Urinary bladder (tissue), 4 donors: ENCODE data around the gene TK1. TPM values are rescaled to one million over a fixed set of nuclear protein-coding genes. Genes with fewer than 3 reads are reported as not detected.
"Not testable (repeated sequence)": the region's sequence is repeated elsewhere in the genome, so short reads cannot be mapped to it uniquely, and the experiment has no call there.

Source experiments
- DNase-seq: peaks from one replicate; pipeline ENCODE4 v3.0.0-alpha.2; 2015; ENCODE audit errors: extremely low spot score
- H3K27ac ChIP-seq: one replicate; pipeline ENCODE4 v1.5.1; 2013; ENCODE audit warnings: low read depth, mild to moderate bottlenecking, moderate library complexity
- H3K36me3 ChIP-seq: one replicate; pipeline ENCODE4 v1.6.1; 2013; ENCODE audit warnings: mild to moderate bottlenecking, moderate library complexity; ENCODE audit not compliant: insufficient read depth
- H3K4me1 ChIP-seq: one replicate; pipeline ENCODE4 v1.6.1; 2013; ENCODE audit warnings: mild to moderate bottlenecking, moderate library complexity; ENCODE audit not compliant: insufficient read depth
- H3K4me3 ChIP-seq: one replicate; pipeline ENCODE4 v1.5.1; 2013; ENCODE audit warnings: low read depth, low read length
- WGBS: extraction: QIAGEN DNeasy Blood & Tissue Kit; methylation state at CpG from one replicate; pipeline ENCODE4 v1.1.7; 2013; 5-methylcytosine and 5-hydroxymethylcytosine counted together
- polyA plus RNA-seq: library from polyadenylated mRNA; stranded (reverse); fragments of 200-250 nt; gene quantifications from one replicate; pipeline ENCODE4 v1.2.3, GENCODE V29; 2013
- total RNA-seq: library from RNA; depleted of rRNA; stranded (reverse); fragments of >200 nt; gene quantifications from one replicate; pipeline ENCODE4 v1.2.3, GENCODE V29; 2014
- donor health status: healthy with polysubstance abuse.
- donor health status: healthy.

Gene TK1, protein sequence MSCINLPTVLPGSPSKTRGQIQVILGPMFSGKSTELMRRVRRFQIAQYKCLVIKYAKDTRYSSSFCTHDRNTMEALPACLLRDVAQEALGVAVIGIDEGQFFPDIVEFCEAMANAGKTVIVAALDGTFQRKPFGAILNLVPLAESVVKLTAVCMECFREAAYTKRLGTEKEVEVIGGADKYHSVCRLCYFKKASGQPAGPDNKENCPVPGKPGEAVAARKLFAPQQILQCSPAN
- 16.2 TPM for total RNA-seq
- 3.2 TPM for polyA plus RNA-seq

DNA sequence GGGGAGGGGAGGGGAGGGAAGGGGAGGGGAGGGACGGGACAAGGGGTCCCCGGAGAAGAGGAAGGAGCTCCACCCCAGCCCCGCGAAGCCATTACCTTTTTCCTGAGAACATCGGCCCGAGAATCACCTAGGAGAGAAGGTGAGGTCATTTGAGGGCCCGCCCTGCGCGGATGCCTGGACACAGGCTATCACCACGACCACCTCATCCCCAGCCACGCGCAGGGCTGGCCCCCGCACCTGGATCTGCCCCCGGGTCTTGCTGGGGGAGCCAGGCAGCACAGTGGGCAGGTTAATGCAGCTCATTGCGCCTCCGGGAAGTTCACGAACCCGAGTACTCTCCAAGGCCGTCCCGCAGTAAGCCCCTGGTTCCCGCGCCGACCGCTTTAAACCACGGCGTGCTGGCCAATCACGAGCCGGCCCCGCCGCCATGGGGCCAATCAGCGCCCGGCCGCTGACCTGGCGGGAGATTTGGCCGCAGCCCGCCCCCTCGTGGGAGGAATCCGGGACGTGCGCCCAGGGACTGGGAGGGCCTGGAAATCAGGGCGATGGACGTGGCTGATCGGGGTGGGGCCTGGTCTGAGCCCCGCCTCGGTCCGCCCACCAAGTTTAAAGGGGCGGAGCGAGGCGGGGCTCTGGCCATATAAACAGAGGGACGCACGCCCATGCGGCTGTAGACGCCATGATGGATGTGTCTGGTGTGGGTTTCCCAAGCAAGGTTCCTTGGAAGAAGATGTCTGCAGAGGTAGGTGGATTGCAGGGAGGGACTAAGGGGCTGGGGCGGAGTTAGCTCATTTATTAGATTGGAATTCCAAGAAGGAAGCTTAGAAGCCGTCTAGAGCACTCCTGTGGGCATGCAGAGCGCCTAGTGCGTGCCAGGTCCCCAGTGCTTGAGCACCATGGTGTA lies at the start of gene TK1, which contains the start of gene AFMID:
Gene TK1, minus strand, starts transcription at position 361 of the 904 bp plus-strand sequence. Its CDS starts 58 bp downstream, at position 303.
Gene AFMID, plus strand, starts transcription at position 671 of the 904 bp plus-strand sequence. Its CDS starts 9 bp downstream, at position 680.
- Histone ChIP-seq H3K27ac (no peak within 1 kb of the TSS), H3K4me1 (no peaks in the 10 kb centered on the region), H3K36me3 (no peaks in the 10 kb centered on the region), H3K4me3 (peak within 1 kb of the TSS; percentile 38)
- peak; percentile 89 for DNase-seq
- 5% methylated on average over 57 of the region's 57 CpGs for WGBS

GRCh38 chr17:78235885-78236284 lies 49.0 kb upstream of the TK1 start:
- H3K36me3 ChIP-seq = no peaks in the 10 kb centered on the region
- no peak overlapping the region for H3K27ac ChIP-seq
- no peak overlapping the region for H3K4me3 ChIP-seq
- 89% methylated on average over 8 of the region's 8 CpGs for WGBS
- no peaks in the 10 kb centered on the region for H3K4me1 ChIP-seq
- DNase-seq = no peak

GRCh38 chr17:78235022-78235421 lies 48.2 kb upstream of the TK1 start:
- not testable (repeated sequence) for H3K27ac ChIP-seq, H3K4me1 ChIP-seq, H3K4me3 ChIP-seq, H3K36me3 ChIP-seq, DNase-seq
- WGBS = 87% methylated on average over 6 of the region's 6 CpGs

GRCh38 chr17:78234261-78234865 lies 47.5 kb upstream of the TK1 start:
- Histone ChIP-seq H3K36me3 (no peaks in the 10 kb centered on the region), H3K27ac (no peak overlapping the region), H3K4me3 (no peak overlapping the region), H3K4me1 (no peaks in the 10 kb centered on the region)
- 90% methylated on average over 17 of the region's 17 CpGs for WGBS
- no peak for DNase-seq

- Histone ChIP-seq H3K4me3 (no peak overlapping the region), H3K36me3 (no peaks in the 10 kb centered on the region), H3K27ac (no peak overlapping the region), H3K4me1 (no peaks in the 10 kb centered on the region)
- WGBS = 93% methylated on average over 10 of the region's 10 CpGs
- DNase-seq = no peak
These were observed 46.8 kb upstream of the TK1 start for GRCh38 chr17:78233678-78234077.

DNA sequence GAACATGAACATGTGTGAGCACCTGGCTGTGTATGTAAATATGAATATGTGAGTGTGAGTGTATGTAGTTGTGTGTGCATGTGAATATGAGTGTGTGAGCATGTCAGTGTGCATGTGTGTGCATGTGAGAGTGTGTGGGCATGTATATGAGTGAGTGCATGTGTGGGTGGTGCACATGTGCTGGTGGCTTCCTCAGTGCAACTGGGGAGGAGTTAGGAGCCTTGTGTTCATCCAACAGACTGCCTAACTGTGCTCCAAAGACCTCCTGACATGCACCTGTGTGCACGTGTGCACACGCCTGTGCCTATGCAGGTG lies 46.0 kb upstream of the TK1 start:
- Histone ChIP-seq H3K36me3 (no peaks in the 10 kb centered on the region), H3K4me1 (no peaks in the 10 kb centered on the region), H3K27ac (no peak overlapping the region), H3K4me3 (no peak overlapping the region)
- 97% methylated on average over 2 of the region's 2 CpGs for WGBS
- no peak for DNase-seq

DNA sequence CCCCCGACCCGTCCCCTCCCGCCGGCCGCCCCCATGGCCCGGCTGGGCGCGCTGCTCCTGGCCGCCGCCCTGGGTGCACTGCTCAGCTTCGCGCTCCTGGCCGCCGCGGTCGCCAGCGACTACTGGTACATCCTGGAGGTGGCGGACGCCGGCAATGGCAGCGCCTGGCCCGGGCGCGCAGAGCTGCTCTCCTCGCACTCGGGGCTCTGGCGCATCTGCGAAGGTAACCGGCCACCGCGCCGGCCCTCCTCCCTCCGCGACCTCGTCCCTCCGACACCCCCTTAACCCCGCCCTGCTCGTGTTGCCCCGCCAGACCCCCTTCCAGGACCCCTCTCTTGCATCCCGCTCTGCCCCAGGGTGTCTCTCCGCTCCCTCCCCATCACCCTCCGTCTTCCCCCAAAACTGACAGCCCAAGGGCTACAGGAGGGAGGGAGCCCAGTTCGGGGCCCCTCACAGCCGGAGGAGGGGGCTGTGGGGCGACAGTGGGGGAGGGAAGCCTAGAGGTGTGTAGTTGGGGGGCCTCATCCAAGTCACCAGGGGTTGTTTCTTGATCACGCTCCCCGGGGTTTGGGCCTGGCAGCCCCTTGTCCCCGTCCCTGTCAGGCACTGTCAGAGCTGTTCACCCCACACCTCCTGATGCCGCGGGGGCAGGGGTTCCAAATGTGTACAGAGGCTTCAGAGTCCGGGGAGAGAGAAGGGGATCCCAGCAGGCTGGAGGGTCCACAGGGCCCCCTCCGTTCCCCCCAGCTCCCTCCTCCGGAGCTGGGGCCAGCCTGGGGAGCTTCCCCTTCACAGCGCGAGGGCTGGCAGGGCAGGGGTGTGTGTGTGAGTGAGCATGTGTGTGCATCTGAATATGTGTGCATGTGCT lies 45.4 kb upstream of the TK1 start:
- Histone ChIP-seq H3K27ac (no peak overlapping the region), H3K4me1 (no peaks in the 10 kb centered on the region), H3K36me3 (no peaks in the 10 kb centered on the region), H3K4me3 (no peak overlapping the region)
- 9% methylated on average over 55 of the region's 55 CpGs for WGBS
- DNase-seq = no peak

DNA sequence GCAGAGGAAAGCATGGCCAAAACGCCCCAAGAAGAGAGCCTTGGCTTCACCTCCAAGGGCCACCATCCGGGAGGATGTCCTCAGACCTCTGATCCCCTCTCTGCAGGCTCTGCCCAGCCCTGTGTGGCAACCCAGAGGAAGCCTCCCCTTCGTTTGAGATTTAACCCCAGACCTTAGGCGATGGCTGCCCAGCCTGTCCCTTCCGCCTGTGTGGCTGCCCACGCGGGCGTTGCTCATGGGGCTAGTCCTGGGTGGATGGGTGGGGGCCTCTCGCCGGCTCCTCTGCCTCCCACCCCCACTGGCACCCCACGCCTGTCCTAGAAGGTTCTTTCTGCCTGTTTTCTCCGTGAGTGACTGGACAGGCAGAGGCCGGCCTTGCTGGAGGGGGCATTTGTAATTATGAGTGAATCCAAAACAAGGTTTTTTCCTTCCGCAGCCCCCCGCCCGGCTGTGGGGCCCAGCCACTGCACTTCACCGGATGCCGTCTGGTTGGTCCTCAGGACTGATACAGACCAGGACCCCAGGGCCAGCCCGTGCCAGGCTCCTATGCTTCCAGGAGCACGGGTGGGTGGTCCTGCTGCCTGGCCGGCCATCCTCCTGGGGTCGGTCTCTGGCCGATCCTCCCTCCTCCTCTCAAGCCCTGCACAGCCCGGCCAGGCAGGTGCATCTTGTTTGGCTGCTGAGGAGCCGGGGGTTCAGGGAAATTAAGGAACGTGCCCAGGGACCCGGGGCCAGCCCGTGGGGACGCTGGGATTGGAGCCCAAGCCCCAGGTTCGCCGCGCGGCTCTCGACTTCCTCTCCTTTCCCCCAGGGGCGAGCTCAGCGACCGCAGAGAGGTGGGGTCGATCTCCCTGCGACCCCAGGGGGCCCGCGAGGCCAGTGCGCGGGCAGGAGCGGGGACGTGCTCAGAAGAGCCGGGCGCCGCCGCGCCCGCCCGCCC lies 44.4 kb upstream of the TK1 start, which contains the start of gene TMEM235:
Gene TMEM235, plus strand, starts transcription at position 636 of the 940 bp plus-strand sequence. CDS start 393 bp downstream, outside the sequence.
- Histone ChIP-seq H3K4me3 (no peak within 1 kb of the TSS), H3K27ac (no peak within 1 kb of the TSS), H3K36me3 (no peaks in the 10 kb centered on the region), H3K4me1 (no peaks in the 10 kb centered on the region)
- no peak for DNase-seq
- 23% methylated on average over 52 of the region's 52 CpGs for WGBS

- H3K4me3 ChIP-seq = no peak overlapping the region
- no peak overlapping the region for H3K27ac ChIP-seq
- 71% methylated on average over 13 of the region's 13 CpGs for WGBS
- no peaks in the 10 kb centered on the region for H3K36me3 ChIP-seq
- H3K4me1 ChIP-seq = no peaks in the 10 kb centered on the region
- no peak for DNase-seq
These were observed 43.6 kb upstream of the TK1 start for GRCh38 chr17:78230252-78230962.

DNA sequence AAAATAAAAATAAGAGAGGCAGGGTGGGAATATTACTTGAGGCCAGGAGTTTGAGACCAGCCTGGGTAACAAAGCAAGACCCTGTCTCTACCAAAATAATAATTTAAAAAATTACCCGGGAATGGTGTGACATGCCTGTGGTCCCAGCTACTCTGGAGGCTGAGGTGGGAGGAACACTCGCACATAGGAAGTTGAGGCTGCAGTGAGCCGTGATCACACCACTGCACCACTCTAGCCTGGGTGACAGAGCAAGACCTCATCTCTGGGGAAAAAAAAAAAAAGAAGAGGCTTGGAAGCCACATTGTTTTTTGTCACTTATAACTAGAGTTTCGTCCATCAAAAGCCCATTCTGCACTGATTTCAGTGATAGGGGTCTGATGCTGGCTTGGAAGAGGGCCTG lies 41.3 kb upstream of the TK1 start:
- Histone ChIP-seq H3K36me3 (no peaks in the 10 kb centered on the region), H3K4me1 (no peaks in the 10 kb centered on the region), H3K4me3 (no peak overlapping the region), H3K27ac (no peak overlapping the region)
- DNase-seq = no peak
- 84% methylated on average over 4 of the region's 4 CpGs for WGBS

- H3K27ac ChIP-seq = no peak overlapping the region
- 73% methylated on average over 10 of the region's 10 CpGs for WGBS
- H3K36me3 ChIP-seq = no peaks in the 10 kb centered on the region
- DNase-seq = no peak
- no peak overlapping the region for H3K4me3 ChIP-seq
- no peaks in the 10 kb centered on the region for H3K4me1 ChIP-seq
These were observed 40.6 kb upstream of the TK1 start for GRCh38 chr17:78227455-78227916.
